MCF 10A (cell line): ENCODE results near the gene HIF1AN. TPM values are rescaled to one million over a fixed set of nuclear protein-coding genes. Genes with fewer than 3 reads are reported as not detected.

Source experiments
- BruUV-seq: library from RNA; stranded (reverse); fragments of 400-500 nt; replicated peaks from 2 replicates; lab custom pipeline; 2021; lab: Mats Ljungman, UMichigan
- CTCF ChIA-PET: fragments of 300-600 bp; sonication (Branson Sonifier 250); formaldehyde crosslinking; extraction: SDS; loops from one replicate; lab custom pipeline; 2021; ENCODE audit warnings: antibody characterized with exemption, inconsistent platforms; lab: Yijun Ruan, JAX
- POLR2A ChIA-PET: fragments of 300-600, 350-650 bp; sonication (Branson Sonifier 250); formaldehyde crosslinking; extraction: SDS; loops from one replicate; lab custom pipeline; 2020; ENCODE audit warnings: antibody characterized with exemption, inconsistent platforms; lab: Yijun Ruan, JAX
- DNase-seq: peaks from one replicate; pipeline ENCODE4 v3.0.0-alpha.2; 2018; ENCODE audit not compliant: unreplicated experiment
- H3K27ac Mint-ChIP-seq: one replicate; pipeline ENCODE4 v1.8.0; 2022; ENCODE audit warnings: mild to moderate bottlenecking, low read depth, mixed read lengths; ENCODE audit not compliant: unreplicated experiment
- H3K27me3 Mint-ChIP-seq: one replicate; pipeline ENCODE4 v1.8.0; 2022; ENCODE audit warnings: mixed read lengths; ENCODE audit not compliant: insufficient read depth, unreplicated experiment
- H3K36me3 Mint-ChIP-seq: one replicate; pipeline ENCODE4 v1.8.0; 2022; ENCODE audit warnings: mild to moderate bottlenecking, moderate library complexity, mixed read lengths; ENCODE audit not compliant: insufficient read depth, unreplicated experiment
- H3K4me1 Mint-ChIP-seq: one replicate; pipeline ENCODE4 v1.8.0; 2022; ENCODE audit warnings: mixed read lengths; ENCODE audit not compliant: insufficient read depth, unreplicated experiment
- H3K4me3 Mint-ChIP-seq: one replicate; pipeline ENCODE4 v1.8.0; 2022; ENCODE audit warnings: mild to moderate bottlenecking, moderate library complexity, mixed read lengths; ENCODE audit not compliant: unreplicated experiment
- H3K9me3 Mint-ChIP-seq: one replicate; pipeline ENCODE4 v1.8.0; 2022; ENCODE audit warnings: mixed read lengths; ENCODE audit not compliant: unreplicated experiment
- CTCF ChIP-seq: fragments of 200-600 bp; IDR thresholded peaks from one replicate; pipeline ENCODE4 v1.8.0; 2022; ENCODE audit warnings: antibody characterized with exemption, mild to moderate bottlenecking; ENCODE audit not compliant: unreplicated experiment
- intact Hi-C: fragments of 100-400 bp; cut with micrococcal nuclease; formaldehyde crosslinking; loops from 2 replicates; pipeline ENCODE4 v1.14.1; 2022
- total RNA-seq: library from RNA; stranded (reverse); gene quantifications from 2 replicates; pipeline ENCODE4 v1.2.3, GENCODE V29; 2022

HIF1AN gene
- total RNA-seq, 1 experiment from 2014 or later, result 40.1 TPM

- CTCF ChIA-PET, result interaction anchor here (0.7 to 1.0 kb wide), 3 partner anchors 13 to 321 kb away, joined by 3 to 4 read pairs (median 3); no protein-coding TSS in a partner anchor
- H3K4me1 Mint-ChIP-seq, result peaks cover 7% of the 10 kb centered on the region
Observed at GRCh38 chr10:100567826-100568225, 32.1 kb downstream of the HIF1AN start.

GRCh38 chr10:100568912-100569311 is 33.2 kb downstream of the HIF1AN start:
- H3K4me1 Mint-ChIP-seq, result peaks cover 7% of the 10 kb centered on the region
- H3K36me3 Mint-ChIP-seq, result no peaks in the 10 kb centered on the region
- ChIA-PET CTCF (interaction anchor here (0.7 to 1.2 kb wide), 2 partner anchors 8 to 174 kb away, joined by 3 to 4 read pairs; no protein-coding TSS in a partner anchor), POLR2A (no interaction called here)
- TF ChIP-seq CTCF, result no peak
- BruUV-seq, result no TSS peak
- no peak overlapping the region for H3K27ac Mint-ChIP-seq
- no peak for DNase-seq
- intact Hi-C loops, result no loop called here
- peaks cover 14% of the 10 kb centered on the region for H3K27me3 Mint-ChIP-seq
- H3K4me3 Mint-ChIP-seq, result no peak overlapping the region
- H3K9me3 Mint-ChIP-seq, result no peaks in the 10 kb centered on the region

More at GRCh38 chr10:100567826-100568225, 32.1 kb downstream of the HIF1AN start:
- no peak for DNase-seq
- BruUV-seq, result no TSS peak
- peaks cover 3% of the 10 kb centered on the region for H3K27me3 Mint-ChIP-seq
- no peak overlapping the region for H3K27ac Mint-ChIP-seq
- no peak for TF ChIP-seq CTCF
- intact Hi-C loops, result no loop called here
- peaks cover 3% of the 10 kb centered on the region for H3K36me3 Mint-ChIP-seq
- H3K4me3 Mint-ChIP-seq, result no peak overlapping the region
- POLR2A ChIA-PET, result interaction anchor here (0.7 to 1.1 kb wide), 2 partner anchors 14 to 52 kb away, joined by 3 read pairs; no protein-coding TSS in a partner anchor
- no peaks in the 10 kb centered on the region for H3K9me3 Mint-ChIP-seq

DNA sequence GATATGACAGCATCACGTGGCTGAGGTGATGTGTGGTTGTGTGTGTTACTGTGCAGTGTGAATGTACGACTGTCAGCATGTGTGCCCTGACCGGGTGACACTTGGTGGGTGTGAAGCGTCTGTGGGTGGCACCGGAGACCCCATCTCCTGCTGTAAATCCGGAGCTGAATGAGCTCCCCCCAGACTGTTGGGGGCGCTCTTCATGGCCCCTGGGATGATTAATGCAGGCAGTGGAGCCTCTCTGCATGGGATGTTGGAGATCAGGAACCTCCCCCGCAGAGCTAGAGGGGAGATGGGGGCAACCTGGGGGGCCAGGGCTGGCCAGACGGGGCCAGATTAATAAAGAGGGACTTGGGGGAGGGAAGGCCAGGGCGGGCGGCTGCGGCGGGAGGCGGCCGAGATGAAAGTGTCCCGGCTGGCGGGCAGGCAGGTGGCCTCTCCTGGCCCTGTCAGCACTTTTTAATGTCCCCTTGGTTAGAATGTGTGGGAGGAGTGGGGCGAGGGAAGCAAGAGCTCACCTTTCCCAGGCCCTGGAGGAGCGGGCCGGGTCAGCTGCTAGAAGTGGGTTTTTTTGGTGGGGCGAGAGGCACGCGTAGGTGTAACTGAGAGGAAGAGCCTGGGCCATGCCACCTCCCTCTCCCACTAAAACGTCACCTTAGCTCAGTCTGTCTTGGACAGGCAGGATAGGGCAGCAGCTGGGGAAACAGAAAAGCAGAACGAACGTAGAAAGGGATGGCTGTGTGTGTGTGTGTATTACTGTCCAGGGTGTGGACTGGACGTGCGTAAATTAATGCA is 34.1 kb downstream of the HIF1AN start:
- DNase-seq, result no peak
- BruUV-seq, result no TSS peak
- TF ChIP-seq CTCF, result no peak
- H3K36me3 Mint-ChIP-seq, result no peaks in the 10 kb centered on the region
- peaks cover 7% of the 10 kb centered on the region for H3K4me1 Mint-ChIP-seq
- no peak overlapping the region for H3K27ac Mint-ChIP-seq
- CTCF ChIA-PET, result interaction anchor here (0.7 to 1.2 kb wide), 3 partner anchors 9 to 173 kb away, joined by 3 to 4 read pairs (median 3); no protein-coding TSS in a partner anchor
- no peak overlapping the region for H3K4me3 Mint-ChIP-seq
- POLR2A ChIA-PET, result interaction anchor here (0.5 to 1.1 kb wide), 3 partner anchors 9 to 662 kb away, joined by 3 to 4 read pairs (median 4); no protein-coding TSS in a partner anchor
- peaks cover 22% of the 10 kb centered on the region for H3K27me3 Mint-ChIP-seq
- H3K9me3 Mint-ChIP-seq, result no peaks in the 10 kb centered on the region
- intact Hi-C loops, result no loop called here

DNA sequence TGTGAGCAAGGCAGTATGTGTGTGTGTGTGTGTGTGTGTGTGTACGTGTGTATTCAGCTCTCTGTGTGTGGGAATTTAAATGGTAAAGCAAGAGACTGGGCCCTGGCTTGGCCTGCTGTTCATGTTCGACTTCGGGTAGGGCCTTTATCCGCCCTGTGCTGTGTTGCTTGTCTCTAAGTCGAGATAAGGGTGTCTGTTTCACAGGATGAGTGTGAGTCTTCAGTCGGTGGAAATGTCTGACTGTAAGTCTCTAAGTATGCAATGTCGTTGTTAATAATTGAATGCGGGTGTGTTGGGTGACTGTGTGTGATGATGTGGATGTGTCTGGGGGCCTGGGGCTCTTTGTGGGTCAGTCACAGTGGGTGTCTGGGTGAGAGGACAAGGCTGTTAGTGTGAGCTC is 34.8 kb downstream of the HIF1AN start:
- CTCF ChIA-PET, result no interaction called here
- Mint-ChIP-seq H3K27me3 (peaks cover 28% of the 10 kb centered on the region), H3K9me3 (no peaks in the 10 kb centered on the region), H3K4me1 (peaks cover 7% of the 10 kb centered on the region), H3K27ac (no peak overlapping the region), H3K4me3 (no peak overlapping the region), H3K36me3 (no peaks in the 10 kb centered on the region)
- no peak for DNase-seq
- TF ChIP-seq CTCF, result no peak
- POLR2A ChIA-PET, result interaction anchor here (0.5 to 1.1 kb wide), 2 partner anchors 10 to 297 kb away, joined by 4 read pairs; no protein-coding TSS in a partner anchor
- intact Hi-C loops, result no loop called here
- no TSS peak for BruUV-seq
